Measurements from ENCODE around the gene ATAD3A. TPM values are rescaled to one million over a fixed set of nuclear protein-coding genes. Genes with fewer than 3 reads are reported as not detected.

Gene ATAD3A
- 30.4 to 40.6 TPM (median 33.6 TPM) in 5 replicates for total RNA-seq (2022; extraction: Qiagen RNA extraction; ENCODE audit: low read depth)

GRCh38 chr1:1511533-1512285 is at the start of gene ATAD3A:
ATAD3A (plus strand) TSS chr1:1512162; CDS start chr1:1512269, 107 bp downstream.

GRCh38 chr1:1471389-1472052 is 40.4 kb upstream of the ATAD3A start, which contains the start of gene ATAD3B:
ATAD3B (plus strand) TSS chr1:1471765; CDS start chr1:1471885, 120 bp downstream.

GRCh38 chr1:1540090-1540817 is 28.3 kb downstream of the ATAD3A start, which contains the start of gene TMEM240:
TMEM240 (minus strand) TSS chr1:1540624; CDS start chr1:1540346, 278 bp downstream.

GRCh38 chr1:1574721-1575537 is 63.0 kb downstream of the ATAD3A start, which contains the start of gene SSU72:
SSU72 (minus strand) TSS chr1:1574863; CDS start chr1:1574557, 306 bp downstream.

Other genes starting within 250 kb of the ATAD3A start
- 35.4 to 51.3 TPM (median 47.1 TPM) in 5 replicates for gene UBE2J2, start 238.3 kb upstream of the ATAD3A start, total RNA-seq (2022; extraction: Qiagen RNA extraction; ENCODE audit: low read depth)
- gene SCNN1D, start 231.7 kb upstream of the ATAD3A start, total RNA-seq (2022; extraction: Qiagen RNA extraction; ENCODE audit: low read depth) = 0.56 to 1.4 TPM (median 1.3 TPM) in 5 replicates
- gene ACAP3, start 204.2 kb upstream of the ATAD3A start, total RNA-seq (2022; extraction: Qiagen RNA extraction; ENCODE audit: low read depth) = 11.2 to 21.2 TPM (median 16.3 TPM) in 5 replicates
- gene PUSL1, start 203.6 kb upstream of the ATAD3A start, total RNA-seq (2022; extraction: Qiagen RNA extraction; ENCODE audit: low read depth) = 15.4 to 25.1 TPM (median 23.2 TPM) in 5 replicates
- 47.8 to 64.8 TPM (median 58.8 TPM) in 5 replicates for gene INTS11, start 187.5 kb upstream of the ATAD3A start, total RNA-seq (2022; extraction: Qiagen RNA extraction; ENCODE audit: low read depth)
- 12.8 to 22.6 TPM (median 18.6 TPM) in 5 replicates for gene CPTP, start 187.4 kb upstream of the ATAD3A start, total RNA-seq (2022; extraction: Qiagen RNA extraction; ENCODE audit: low read depth)
- gene TAS1R3, start 180.9 kb upstream of the ATAD3A start, total RNA-seq (2022; extraction: Qiagen RNA extraction; ENCODE audit: low read depth) = 0.09 to 0.16 TPM (median 0.12 TPM) in 5 replicates
- gene DVL1, start 162.7 kb upstream of the ATAD3A start, total RNA-seq (2022; extraction: Qiagen RNA extraction; ENCODE audit: low read depth) = 47.0 to 84.6 TPM (median 76.5 TPM) in 5 replicates
- gene MXRA8, start 153.6 kb upstream of the ATAD3A start, total RNA-seq (2022; extraction: Qiagen RNA extraction; ENCODE audit: low read depth) = 0.14 to 0.27 TPM (median 0.23 TPM) in 5 replicates
- gene AURKAIP1, start 137.0 kb upstream of the ATAD3A start, total RNA-seq (2022; extraction: Qiagen RNA extraction; ENCODE audit: low read depth) = 109 to 188 TPM (median 157 TPM) in 5 replicates
- 40.1 to 58.5 TPM (median 55.1 TPM) in 5 replicates for gene CCNL2, start 112.8 kb upstream of the ATAD3A start, total RNA-seq (2022; extraction: Qiagen RNA extraction; ENCODE audit: low read depth)
- 130 to 154 TPM (median 133 TPM) in 5 replicates for gene MRPL20, start 104.9 kb upstream of the ATAD3A start, total RNA-seq (2022; extraction: Qiagen RNA extraction; ENCODE audit: low read depth)
- gene ANKRD65, start 90.9 kb upstream of the ATAD3A start, total RNA-seq (2022; extraction: Qiagen RNA extraction; ENCODE audit: low read depth) = 0.07 to 0.09 TPM in 2 of 5 replicates, not detected in the others
- 6.1 to 16.9 TPM (median 13.8 TPM) in 5 replicates for gene VWA1, start 76.5 kb upstream of the ATAD3A start, total RNA-seq (2022; extraction: Qiagen RNA extraction; ENCODE audit: low read depth)
- gene ATAD3C, start 62.5 kb upstream of the ATAD3A start, total RNA-seq (2022; extraction: Qiagen RNA extraction; ENCODE audit: low read depth) = not detected in 5 replicates
- 1.6 to 3.5 TPM (median 2.7 TPM) in 5 replicates for gene ATAD3B, start 40.4 kb upstream of the ATAD3A start, total RNA-seq (2022; extraction: Qiagen RNA extraction; ENCODE audit: low read depth)
- 0.44 to 0.77 TPM (median 0.56 TPM) in 5 replicates for gene TMEM240, start 28.5 kb downstream of the ATAD3A start, total RNA-seq (2022; extraction: Qiagen RNA extraction; ENCODE audit: low read depth)
- gene SSU72, start 62.7 kb downstream of the ATAD3A start, total RNA-seq (2022; extraction: Qiagen RNA extraction; ENCODE audit: low read depth) = 77.9 to 108 TPM (median 106 TPM) in 5 replicates
- 6.3 to 10.2 TPM (median 7.4 TPM) in 5 replicates for gene FNDC10, start 88.0 kb downstream of the ATAD3A start, total RNA-seq (2022; extraction: Qiagen RNA extraction; ENCODE audit: low read depth)
- gene MIB2, start 103.3 kb downstream of the ATAD3A start, total RNA-seq (2022; extraction: Qiagen RNA extraction; ENCODE audit: low read depth) = 8.8 to 24.1 TPM (median 17.7 TPM) in 5 replicates
- 0.52 to 1.0 TPM (median 0.83 TPM) in 5 replicates for gene MMP23B, start 120.0 kb downstream of the ATAD3A start, total RNA-seq (2022; extraction: Qiagen RNA extraction; ENCODE audit: low read depth)
- gene CDK11B, start 146.8 kb downstream of the ATAD3A start, total RNA-seq (2022; extraction: Qiagen RNA extraction; ENCODE audit: low read depth) = 22.4 to 27.4 TPM (median 26.3 TPM) in 5 replicates
- 9.7 to 15.2 TPM (median 13.6 TPM) in 5 replicates for gene SLC35E2B, start 180.6 kb downstream of the ATAD3A start, total RNA-seq (2022; extraction: Qiagen RNA extraction; ENCODE audit: low read depth)
- gene CDK11A, start 212.2 kb downstream of the ATAD3A start, total RNA-seq (2022; extraction: Qiagen RNA extraction; ENCODE audit: low read depth) = 19.0 to 25.2 TPM (median 23.1 TPM) in 5 replicates

Data from A549 treated with DMSO at 1 μM for 4 hours (cell line).